Measurements from ENCODE around the gene BRAP.

GRCh38 chr12:111636209-111636945, 49.4 kb downstream of the BRAP start:
- TF ChIP-seq SIN3A (IDR thresholded peaks at IDR 0.05; ENCODE audit: borderline replicate concordance, insufficient read depth, low read length) (no peak), REST (IDR thresholded peaks at IDR 0.05; ENCODE audit: insufficient read depth in 1 of 2, low read depth in 2 of 2, low read length in 2 of 2) (no peak)
